HepG2 (cell line): ENCODE measurements around the gene L3MBTL4. TPM values are rescaled to one million over a fixed set of nuclear protein-coding genes. Genes with fewer than 3 reads are reported as not detected.

Experiments
- ATAC-seq: fragments of 200-7000 bp; cut with Tn5 transposase; 3 replicates; pipeline ENCODE4 v1.9.1; 2020; ENCODE audit warnings: mild to moderate bottlenecking, moderate library complexity
- BruUV-seq: library from RNA; stranded (reverse); fragments of 400-500 nt; replicated peaks from 2 replicates; lab custom pipeline; 2021; lab: Mats Ljungman, UMichigan
- CTCF ChIA-PET: fragments of 300-600 bp; formaldehyde crosslinking; extraction: SDS; loops from one replicate; lab custom pipeline; 2021; ENCODE audit warnings: low total read pairs, inconsistent platforms, low intra/inter-chr PET ratio; lab: Yijun Ruan, JAX
- POLR2A ChIA-PET: fragments of 350-600 bp; sonication (Branson Sonifier 250); formaldehyde crosslinking; loops from one replicate; lab custom pipeline; 2020; ENCODE audit warnings: antibody characterized with exemption, inconsistent platforms; lab: Yijun Ruan, JAX
- DNase-seq: peaks from one replicate; pipeline ENCODE4 v3.0.0-alpha.2; 2015; ENCODE audit warnings: low spot score
- FAIRE-seq: peaks from 3 replicates; lab custom pipeline; 2011; peaks lifted over from hg19 to GRCh38; lab: Jason Lieb, UNC
- H2AFZ ChIP-seq: one replicate; pipeline ENCODE4 v1.6.1; 2011; ENCODE audit warnings: low read length, inconsistent platforms
- H3K27ac ChIP-seq: fragments of 300-600 bp; 3 replicates; pipeline ENCODE4 v1.8.0; 2011; ENCODE audit warnings: mixed run types, mild to moderate bottlenecking, mixed read lengths, low read length, inconsistent platforms; ENCODE audit not compliant: insufficient read depth; ENCODE audit errors: extremely low read length
- H3K27me3 ChIP-seq, 2 experiments: fragments of 200-600 bp in 1 of 2; 2 replicates in 1 of 2; 3 replicates in 1 of 2; pipeline versions ENCODE4 v1.6.0 to v1.8.0; 2011; ENCODE audit warnings: low read length in 2 of 2, mild to moderate bottlenecking in 2 of 2, moderate library complexity in 2 of 2, inconsistent platforms in 1 of 2; ENCODE audit not compliant: insufficient read depth in 2 of 2, control insufficient read depth in 1 of 2
- H3K36me3 ChIP-seq, 2 experiments: fragments of 200-600 bp in 1 of 2; replicated peaks in 1 of 2; 2 replicates in 1 of 2; 3 replicates in 1 of 2; pipeline versions ENCODE4 v1.5.1 to v1.8.0; 2011; ENCODE audit warnings: low read length in 2 of 2, inconsistent platforms in 1 of 2; ENCODE audit not compliant: insufficient read depth in 2 of 2, control insufficient read depth in 1 of 2
- H3K4me1 ChIP-seq: 2 replicates; pipeline ENCODE4 v1.5.1; 2012; ENCODE audit warnings: low read length, inconsistent platforms; ENCODE audit not compliant: insufficient read depth
- H3K4me2 ChIP-seq: 2 replicates; pipeline ENCODE4 v1.6.0; 2011; ENCODE audit warnings: low read depth, low read length, inconsistent platforms
- H3K4me3 ChIP-seq, 3 experiments: fragments of 200-600 bp in 1 of 3; sonication (generic), shearing (Covaris generic) in 1 of 3; replicated peaks in 1 of 3; 2 replicates each; pipeline ENCODE4 v1.5.1; 2011 to 2016; ENCODE audit warnings: low read length in 3 of 3, inconsistent platforms in 2 of 3, low read depth in 2 of 3, mild to moderate bottlenecking in 2 of 3, control low read depth in 1 of 3, mixed read lengths in 1 of 3; ENCODE audit not compliant: insufficient read depth in 1 of 3
- H3K79me2 ChIP-seq: one replicate; pipeline ENCODE4 v1.6.1; 2011; ENCODE audit warnings: low read length, inconsistent platforms; ENCODE audit not compliant: insufficient read depth
- H3K9ac ChIP-seq: 2 replicates; pipeline ENCODE4 v1.6.0; 2011; ENCODE audit warnings: mild to moderate bottlenecking, low read depth, low read length, inconsistent platforms; ENCODE audit not compliant: insufficient read depth
- H3K9me3 ChIP-seq: 2 replicates; pipeline ENCODE4 v1.5.1; 2012; ENCODE audit warnings: mild to moderate bottlenecking, low read length
- H4K20me1 ChIP-seq: 2 replicates; pipeline ENCODE4 v1.6.0; 2011; ENCODE audit warnings: inconsistent platforms, mild to moderate bottlenecking, low read length, moderate library complexity; ENCODE audit not compliant: insufficient read depth
- DDIT3 ChIP-seq: sonication (generic); formaldehyde crosslinking; IDR thresholded peaks from 2 replicates; pipeline ENCODE4 v1.4.0; 2020; ENCODE audit warnings: mild to moderate bottlenecking, missing genetic modification reagents
- FOXM1 ChIP-seq: sonication (generic); formaldehyde crosslinking; IDR thresholded peaks from 2 replicates; pipeline ENCODE4 v1.5.0; 2020; ENCODE audit warnings: missing genetic modification reagents
- FOXO4 ChIP-seq: sonication (generic); formaldehyde crosslinking; conservative IDR thresholded peaks from 2 replicates; pipeline ENCODE4 v1.8.1; 2023; ENCODE audit warnings: missing genetic modification reagents
- GTF3A ChIP-seq: sonication (generic); formaldehyde crosslinking; conservative IDR thresholded peaks from 2 replicates; pipeline ENCODE4 v1.4.0; 2020; ENCODE audit warnings: mild to moderate bottlenecking, missing genetic modification reagents
- KAT2B ChIP-seq: fragments of 150-350 bp; IDR thresholded peaks from 2 replicates; pipeline ENCODE4 v1.6.1; 2014; ENCODE audit warnings: low read depth, low read length, borderline replicate concordance
- NR3C1 ChIP-seq: sonication (generic); formaldehyde crosslinking; IDR thresholded peaks from 2 replicates; pipeline ENCODE4 v1.4.0; 2020; ENCODE audit warnings: missing genetic modification reagents
- RCOR2 ChIP-seq: IDR thresholded peaks from 2 replicates; pipeline ENCODE4 v1.6.1; 2016; ENCODE audit warnings: missing biosample characterization, missing genetic modification reagents
- RXRA ChIP-seq: sonication (generic); formaldehyde crosslinking; IDR thresholded peaks from 2 replicates; pipeline ENCODE4 v1.5.1; 2020; ENCODE audit warnings: missing genetic modification reagents
- SIN3B ChIP-seq: fragments of 150-350 bp; IDR thresholded peaks from 2 replicates; pipeline ENCODE4 v1.6.1; 2014; ENCODE audit warnings: low read length
- ZBTB21 ChIP-seq: sonication (generic); formaldehyde crosslinking; IDR thresholded peaks from 2 replicates; pipeline ENCODE4 v1.4.0; 2020; ENCODE audit warnings: missing genetic modification reagents
- ZBTB26 ChIP-seq: IDR thresholded peaks from 2 replicates; pipeline ENCODE4 v1.6.1; 2016; ENCODE audit warnings: missing compliant biosample characterization, missing genetic modification reagents, borderline replicate concordance
- ZNF121 ChIP-seq: sonication (generic); formaldehyde crosslinking; IDR thresholded peaks from 2 replicates; pipeline ENCODE4 v1.5.0; 2020; ENCODE audit warnings: mild to moderate bottlenecking, missing genetic modification reagents
- ZNF296 ChIP-seq: sonication (generic); formaldehyde crosslinking; conservative IDR thresholded peaks from 2 replicates; pipeline ENCODE4 v1.5.0; 2020; ENCODE audit warnings: mild to moderate bottlenecking, missing genetic modification reagents
- ZNF317 ChIP-seq: sonication (generic); formaldehyde crosslinking; IDR thresholded peaks from 2 replicates; pipeline ENCODE4 v1.5.0; 2020; ENCODE audit warnings: mild to moderate bottlenecking, missing genetic modification reagents
- ZNF850 ChIP-seq: sonication (generic); formaldehyde crosslinking; conservative IDR thresholded peaks from 2 replicates; pipeline ENCODE4 v1.9.0; 2021; ENCODE audit warnings: mild to moderate bottlenecking, missing genetic modification reagents
- ZNF883 ChIP-seq: sonication (generic); formaldehyde crosslinking; IDR thresholded peaks from 2 replicates; pipeline ENCODE4 v1.5.1; 2020; ENCODE audit warnings: mild to moderate bottlenecking, missing genetic modification reagents; ENCODE audit errors: not compliant biosample characterization
- WGBS: methylation state at CpG from one replicate; pipeline ENCODE4 v1.1.6; 2017; ENCODE audit warnings: low lambda C conversion rate; 5-methylcytosine and 5-hydroxymethylcytosine counted together
- in situ Hi-C: cut with HindIII; loops from 2 replicates; pipeline ENCODE4 v1.10.0; 2017; ENCODE audit warnings: low pct_unique_long_range_greater_than_20kb; ENCODE audit not compliant: extremely low pct_ligation_motif_present
- intact Hi-C: fragments of 100-400 bp; cut with micrococcal nuclease; formaldehyde crosslinking; loops from one replicate; pipeline ENCODE4 v1.10.0; 2022; ENCODE audit not compliant: unreplicated experiment
- polyA plus RNA-seq, 8 experiments: library from polyadenylated mRNA; depleted of rRNA in 3 of 8; stranded (reverse) in 7 of 8; unstranded in 1 of 8; fragments of >200 nt; fragmentation: Illumina TruSeq in 4 of 8; extraction: Trizol in 4 of 8; gene quantifications; 2 replicates each; pipeline versions ENCODE4 v1.2.1 to v1.2.3, GENCODE V29; 2011 to 2016; ENCODE audit warnings: low read depth in 4 of 8, missing spikeins in 1 of 8, mixed read lengths in 1 of 8; ENCODE audit not compliant: insufficient read depth in 1 of 8
- total RNA-seq, 5 experiments: library from RNA; depleted of rRNA; stranded (reverse); fragments of >200 nt; fragmentation: Illumina TruSeq; extraction: Trizol; gene quantifications; 2 replicates each; pipeline ENCODE4 v1.2.3, GENCODE V29; 2016; ENCODE audit warnings: low read depth in 1 of 5

The L3MBTL4 gene
- total and polyA plus RNA-seq, 2 of the 13 experiments (the other 11 are each of a cell fraction or from before 2014, with no cell fraction given) = 10.8 to 13.3 TPM

- H2AFZ ChIP-seq = no peak overlapping the region
- 94% methylated on average over 1 of the region's 1 CpG for WGBS
- H3K4me1 ChIP-seq = peaks cover 18% of the 10 kb centered on the region
- no peak for DNase-seq
- H3K27me3 ChIP-seq = no peaks in the 10 kb centered on the region
- H4K20me1 ChIP-seq = no peaks in the 10 kb centered on the region
- no peak overlapping the region for H3K9ac ChIP-seq
- no peaks in the 10 kb centered on the region for H3K36me3 ChIP-seq
- BruUV-seq = no TSS peak
- ChIA-PET CTCF (no interaction called here), POLR2A (no interaction called here)
- no peak overlapping the region for H3K4me2 ChIP-seq
- no peak overlapping the region for H3K27ac ChIP-seq
- H3K4me3 ChIP-seq = no peak overlapping the region
- no peak for ATAC-seq
- no peaks in the 10 kb centered on the region for H3K79me2 ChIP-seq
- no peak for FAIRE-seq
- TF ChIP-seq RXRA (CRISPR knock-in tag) (no peak), NR3C1 (CRISPR knock-in tag) (no peak), FOXM1 (CRISPR knock-in tag) (no peak), RCOR2 (CRISPR knock-in tag) (no peak), ZNF317 (CRISPR knock-in tag) (no peak), GTF3A (CRISPR knock-in tag) (no peak), ZNF121 (CRISPR knock-in tag) (no peak), ZNF296 (CRISPR knock-in tag) (no peak), ZNF883 (CRISPR knock-in tag) (no peak), SIN3B (no peak), KAT2B (no peak), ZNF850 (CRISPR knock-in tag) (no peak), ZBTB26 (no peak), FOXO4 (no peak), ZBTB21 (CRISPR knock-in tag) (no peak), DDIT3 (no peak)
- TF ChIP-seq, all 625 proteins: peak for 0
- intact Hi-C loops (loop anchor here (10.0 kb wide), 1 partner anchor 165 kb away; the partner anchor contains the start of gene TMEM200C), in situ Hi-C loops (no loop called here)
- H3K9me3 ChIP-seq = no peaks in the 10 kb centered on the region
Observed at GRCh38 chr18:6059551-6059950, 355.2 kb downstream of the L3MBTL4 start.
